A549 treated with ZK216348 at 1 μM for 4 hours (cell line): ENCODE data around the gene RSPH10B. TPM values are rescaled to one million over a fixed set of nuclear protein-coding genes. Genes with fewer than 3 reads are reported as not detected.

ENCODE experiments used
- total RNA-seq: library from RNA; stranded (reverse); fragments of 200-300 nt; extraction: Qiagen RNA extraction; gene quantifications from 5 replicates; pipeline ENCODE4 v1.2.3, GENCODE V29; 2022; ENCODE audit warnings: low read depth

The RSPH10B gene
- total RNA-seq, result 0.12 to 0.24 TPM (median 0.15 TPM) in 3 of 5 replicates, not detected in the others

GRCh38 chr7:5970347-5970911 is at the start of gene RSPH10B:
Gene RSPH10B (minus strand): TSS chr7:5970689. CDS start chr7:5967116, 3,573 bp downstream.

GRCh38 chr7:6008668-6009611 is 38.5 kb upstream of the RSPH10B start, which contains the start of the genes AIMP2 and PMS2:
Gene AIMP2 (plus strand): TSS chr7:6009272. CDS start chr7:6009364, 92 bp downstream.
Gene PMS2 (minus strand): TSS chr7:6009049. CDS start chr7:6009019, 30 bp downstream.

GRCh38 chr7:5898480-5899224 is 71.8 kb downstream of the RSPH10B start, which contains the start of gene CCZ1:
Gene CCZ1 (plus strand): TSS chr7:5898733. CDS start chr7:5898800, 67 bp downstream.

Other genes starting within 250 kb of the RSPH10B start
- gene RNF216, start 189.0 kb downstream of the RSPH10B start, total RNA-seq, result 20.6 to 27.8 TPM (median 24.1 TPM) in 5 replicates
- gene OCM, start 89.9 kb downstream of the RSPH10B start, total RNA-seq, result not detected in 5 replicates
- gene CCZ1, start 72.0 kb downstream of the RSPH10B start, total RNA-seq, result 73.0 to 93.1 TPM (median 75.2 TPM) in 5 replicates
- 9.5 to 15.6 TPM (median 12.6 TPM) in 5 replicates for gene PMS2, start 38.4 kb upstream of the RSPH10B start, total RNA-seq
- 79.4 to 92.9 TPM (median 90.0 TPM) in 5 replicates for gene AIMP2, start 38.6 kb upstream of the RSPH10B start, total RNA-seq
- gene ANKRD61, start 60.7 kb upstream of the RSPH10B start, total RNA-seq, result 0.22 to 0.92 TPM (median 0.70 TPM) in 5 replicates
- gene EIF2AK1, start 88.5 kb upstream of the RSPH10B start, total RNA-seq, result 57.6 to 97.4 TPM (median 79.6 TPM) in 5 replicates
- 6.2 to 8.9 TPM (median 7.8 TPM) in 5 replicates for gene USP42, start 134.3 kb upstream of the RSPH10B start, total RNA-seq